ACHN (cell line): Measurements from ENCODE around the gene ZNF559.
"Not testable (repeated sequence)": the region's sequence is repeated elsewhere in the genome, so short reads cannot be mapped to it uniquely, and the experiment has no call there.

Source experiments
- DNase-seq: peaks from one replicate; pipeline ENCODE4 v3.0.0-alpha.2; 2015
- in situ Hi-C: cut with HindIII; loops from 2 replicates; pipeline ENCODE4 v1.10.0; 2017; ENCODE audit warnings: low sequenced_read_pairs, low pct_ligation_motif_present, low pct_unique_long_range_greater_than_20kb

ZNF559 gene

GRCh38 chr19:9323919-9324583 is at the start of gene ZNF559:
Gene ZNF559 (plus strand): TSS chr19:9324179. CDS start chr19:9338550, 14,371 bp downstream.
- in situ Hi-C loops = no loop called here
- peak; percentile 92 for DNase-seq

GRCh38 chr19:9283485-9283884 is 40.5 kb upstream of the ZNF559 start:
- DNase-seq, in situ Hi-C loops: not testable (repeated sequence)

GRCh38 chr19:9289231-9289884 is 34.6 kb upstream of the ZNF559 start:
- in situ Hi-C loops = no loop called here
- DNase-seq = no peak

- DNase-seq = no peak
- in situ Hi-C loops = no loop called here
Observed at GRCh38 chr19:9295411-9295849, 28.5 kb upstream of the ZNF559 start.

GRCh38 chr19:9296336-9296735 is 27.6 kb upstream of the ZNF559 start:
- in situ Hi-C loops = no loop called here
- no peak for DNase-seq

- in situ Hi-C loops = no loop called here
- no peak for DNase-seq
Observed at GRCh38 chr19:9306443-9306842, 17.5 kb upstream of the ZNF559 start.

GRCh38 chr19:9308091-9308770 is 15.7 kb upstream of the ZNF559 start:
- in situ Hi-C loops = no loop called here

GRCh38 chr19:9309139-9309973 is 14.6 kb upstream of the ZNF559 start, which contains the start of gene ZNF699:
Gene ZNF699 (minus strand): TSS chr19:9309838. CDS start chr19:9305119, 4,719 bp downstream.
- in situ Hi-C loops = no loop called here
- peak; percentile 97 for DNase-seq

More at GRCh38 chr19:9308091-9308770, 15.7 kb upstream of the ZNF559 start:
- DNase-seq = no peak

- in situ Hi-C loops = no loop called here
- peak; percentile 88 for DNase-seq
Observed at GRCh38 chr19:9309974-9310446, 14.0 kb upstream of the ZNF559 start.

GRCh38 chr19:9313756-9314155 is 10.2 kb upstream of the ZNF559 start:
- DNase-seq = no peak
- in situ Hi-C loops = no loop called here

GRCh38 chr19:9321338-9321737 is 2.6 kb upstream of the ZNF559 start:
- in situ Hi-C loops = no loop called here
- DNase-seq = no peak

GRCh38 chr19:9321756-9322155 is 2.2 kb upstream of the ZNF559 start:
- in situ Hi-C loops = not testable (repeated sequence)

GRCh38 chr19:9322201-9322600 is 1.8 kb upstream of the ZNF559 start:
- DNase-seq, in situ Hi-C loops: not testable (repeated sequence)

More at GRCh38 chr19:9321756-9322155, 2.2 kb upstream of the ZNF559 start:
- DNase-seq = not testable (repeated sequence)

GRCh38 chr19:9323557-9323918 is 441 bp upstream of the ZNF559 start:
- in situ Hi-C loops = no loop called here

GRCh38 chr19:9324584-9324962 is 594 bp downstream of the ZNF559 start:
- DNase-seq = no peak
- in situ Hi-C loops = no loop called here

More at GRCh38 chr19:9323557-9323918, 441 bp upstream of the ZNF559 start:
- DNase-seq = peak; percentile 83

GRCh38 chr19:9329999-9330398 is 6.0 kb downstream of the ZNF559 start:
- no peak for DNase-seq
- in situ Hi-C loops = no loop called here

- DNase-seq = no peak
- in situ Hi-C loops = no loop called here
Observed at GRCh38 chr19:9342610-9343304, 18.8 kb downstream of the ZNF559 start.

- in situ Hi-C loops = no loop called here
- no peak for DNase-seq
Observed at GRCh38 chr19:9345005-9345404, 21.0 kb downstream of the ZNF559 start.
